ENCODE measurements around the gene DRD2.

DNA sequence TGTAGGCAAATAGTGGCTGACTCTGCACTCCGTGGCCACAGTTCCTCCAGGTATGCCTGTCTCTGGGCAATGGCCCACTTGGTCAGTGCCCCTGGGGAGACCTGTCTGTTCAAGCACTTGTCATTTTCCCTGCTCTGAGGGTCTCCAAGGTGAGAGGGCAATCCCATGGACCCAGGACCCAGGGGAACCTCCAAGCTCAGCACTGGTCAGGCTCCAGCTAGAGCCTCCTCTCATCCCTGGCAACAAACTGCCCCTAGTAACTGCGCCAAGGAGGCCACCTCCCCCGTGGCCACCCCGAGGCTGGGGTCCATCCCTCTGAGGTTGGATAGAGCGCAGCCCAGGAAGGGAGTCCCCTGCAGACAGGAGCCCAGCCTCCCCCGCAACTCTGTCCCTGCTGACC, 88.3 kb downstream of the DRD2 start:
- TF ChIP-seq, protein P1, sequence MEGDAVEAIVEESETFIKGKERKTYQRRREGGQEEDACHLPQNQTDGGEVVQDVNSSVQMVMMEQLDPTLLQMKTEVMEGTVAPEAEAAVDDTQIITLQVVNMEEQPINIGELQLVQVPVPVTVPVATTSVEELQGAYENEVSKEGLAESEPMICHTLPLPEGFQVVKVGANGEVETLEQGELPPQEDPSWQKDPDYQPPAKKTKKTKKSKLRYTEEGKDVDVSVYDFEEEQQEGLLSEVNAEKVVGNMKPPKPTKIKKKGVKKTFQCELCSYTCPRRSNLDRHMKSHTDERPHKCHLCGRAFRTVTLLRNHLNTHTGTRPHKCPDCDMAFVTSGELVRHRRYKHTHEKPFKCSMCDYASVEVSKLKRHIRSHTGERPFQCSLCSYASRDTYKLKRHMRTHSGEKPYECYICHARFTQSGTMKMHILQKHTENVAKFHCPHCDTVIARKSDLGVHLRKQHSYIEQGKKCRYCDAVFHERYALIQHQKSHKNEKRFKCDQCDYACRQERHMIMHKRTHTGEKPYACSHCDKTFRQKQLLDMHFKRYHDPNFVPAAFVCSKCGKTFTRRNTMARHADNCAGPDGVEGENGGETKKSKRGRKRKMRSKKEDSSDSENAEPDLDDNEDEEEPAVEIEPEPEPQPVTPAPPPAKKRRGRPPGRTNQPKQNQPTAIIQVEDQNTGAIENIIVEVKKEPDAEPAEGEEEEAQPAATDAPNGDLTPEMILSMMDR (tag by site-specific recombination; IDR thresholded peaks at IDR 0.05), result no peak
- TF ChIP-seq, protein P2, sequence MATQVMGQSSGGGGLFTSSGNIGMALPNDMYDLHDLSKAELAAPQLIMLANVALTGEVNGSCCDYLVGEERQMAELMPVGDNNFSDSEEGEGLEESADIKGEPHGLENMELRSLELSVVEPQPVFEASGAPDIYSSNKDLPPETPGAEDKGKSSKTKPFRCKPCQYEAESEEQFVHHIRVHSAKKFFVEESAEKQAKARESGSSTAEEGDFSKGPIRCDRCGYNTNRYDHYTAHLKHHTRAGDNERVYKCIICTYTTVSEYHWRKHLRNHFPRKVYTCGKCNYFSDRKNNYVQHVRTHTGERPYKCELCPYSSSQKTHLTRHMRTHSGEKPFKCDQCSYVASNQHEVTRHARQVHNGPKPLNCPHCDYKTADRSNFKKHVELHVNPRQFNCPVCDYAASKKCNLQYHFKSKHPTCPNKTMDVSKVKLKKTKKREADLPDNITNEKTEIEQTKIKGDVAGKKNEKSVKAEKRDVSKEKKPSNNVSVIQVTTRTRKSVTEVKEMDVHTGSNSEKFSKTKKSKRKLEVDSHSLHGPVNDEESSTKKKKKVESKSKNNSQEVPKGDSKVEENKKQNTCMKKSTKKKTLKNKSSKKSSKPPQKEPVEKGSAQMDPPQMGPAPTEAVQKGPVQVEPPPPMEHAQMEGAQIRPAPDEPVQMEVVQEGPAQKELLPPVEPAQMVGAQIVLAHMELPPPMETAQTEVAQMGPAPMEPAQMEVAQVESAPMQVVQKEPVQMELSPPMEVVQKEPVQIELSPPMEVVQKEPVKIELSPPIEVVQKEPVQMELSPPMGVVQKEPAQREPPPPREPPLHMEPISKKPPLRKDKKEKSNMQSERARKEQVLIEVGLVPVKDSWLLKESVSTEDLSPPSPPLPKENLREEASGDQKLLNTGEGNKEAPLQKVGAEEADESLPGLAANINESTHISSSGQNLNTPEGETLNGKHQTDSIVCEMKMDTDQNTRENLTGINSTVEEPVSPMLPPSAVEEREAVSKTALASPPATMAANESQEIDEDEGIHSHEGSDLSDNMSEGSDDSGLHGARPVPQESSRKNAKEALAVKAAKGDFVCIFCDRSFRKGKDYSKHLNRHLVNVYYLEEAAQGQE (tag by site-specific recombination; IDR thresholded peaks at IDR 0.05), result no peak
- no peak for TF ChIP-seq ZNF221 (tag by site-specific recombination; IDR thresholded peaks at IDR 0.05; ENCODE audit: borderline replicate concordance)
- no peak for TF ChIP-seq ZNF544 (tag by site-specific recombination; IDR thresholded peaks at IDR 0.05)
- no peak for TF ChIP-seq ZNF274 (IDR thresholded peaks at IDR 0.05; ENCODE audit: low read length)
- no peak for TF ChIP-seq ZNF274 (tag by site-specific recombination; IDR thresholded peaks at IDR 0.05; ENCODE audit: borderline replicate concordance)
- TF ChIP-seq, protein P3, sequence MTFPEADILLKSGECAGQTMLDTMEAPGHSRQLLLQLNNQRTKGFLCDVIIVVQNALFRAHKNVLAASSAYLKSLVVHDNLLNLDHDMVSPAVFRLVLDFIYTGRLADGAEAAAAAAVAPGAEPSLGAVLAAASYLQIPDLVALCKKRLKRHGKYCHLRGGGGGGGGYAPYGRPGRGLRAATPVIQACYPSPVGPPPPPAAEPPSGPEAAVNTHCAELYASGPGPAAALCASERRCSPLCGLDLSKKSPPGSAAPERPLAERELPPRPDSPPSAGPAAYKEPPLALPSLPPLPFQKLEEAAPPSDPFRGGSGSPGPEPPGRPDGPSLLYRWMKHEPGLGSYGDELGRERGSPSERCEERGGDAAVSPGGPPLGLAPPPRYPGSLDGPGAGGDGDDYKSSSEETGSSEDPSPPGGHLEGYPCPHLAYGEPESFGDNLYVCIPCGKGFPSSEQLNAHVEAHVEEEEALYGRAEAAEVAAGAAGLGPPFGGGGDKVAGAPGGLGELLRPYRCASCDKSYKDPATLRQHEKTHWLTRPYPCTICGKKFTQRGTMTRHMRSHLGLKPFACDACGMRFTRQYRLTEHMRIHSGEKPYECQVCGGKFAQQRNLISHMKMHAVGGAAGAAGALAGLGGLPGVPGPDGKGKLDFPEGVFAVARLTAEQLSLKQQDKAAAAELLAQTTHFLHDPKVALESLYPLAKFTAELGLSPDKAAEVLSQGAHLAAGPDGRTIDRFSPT (tag by site-specific recombination; IDR thresholded peaks at IDR 0.05), result no peak
- no peak for TF ChIP-seq SP2 (tag by site-specific recombination; IDR thresholded peaks at IDR 0.05)
- TF ChIP-seq ZBTB17 (tag by site-specific recombination; IDR thresholded peaks at IDR 0.05), result no peak
- no peak for TF ChIP-seq ZNF837 (tag by site-specific recombination; IDR thresholded peaks at IDR 0.05)
- no peak for TF ChIP-seq ZNF623 (tag by site-specific recombination; IDR thresholded peaks at IDR 0.05)
- no peak for TF ChIP-seq ZNF701 (tag by site-specific recombination; IDR thresholded peaks at IDR 0.05)

All from HEK293 (cell line).